HEK293 (cell line): ENCODE measurements around the gene MTA1.

Experiments
- BCL11B ChIP-seq: fragments of 450-650 bp; formaldehyde crosslinking; IDR thresholded peaks from 2 replicates; pipeline ENCODE4 v1.5.1; 2016; ENCODE audit warnings: low read depth, missing biosample characterization, missing genetic modification characterization
- CTCF ChIP-seq: fragments of 450-650 bp; formaldehyde crosslinking; IDR thresholded peaks from 2 replicates; pipeline ENCODE4 v1.5.1; 2016; ENCODE audit warnings: missing biosample characterization, missing genetic modification characterization
- ZBTB7A ChIP-seq: fragments of 450-650 bp; formaldehyde crosslinking; IDR thresholded peaks from 2 replicates; pipeline ENCODE4 v1.5.1; 2016; ENCODE audit warnings: low read depth, missing biosample characterization, missing genetic modification characterization
- ZNF416 ChIP-seq: fragments of 450-650 bp; formaldehyde crosslinking; IDR thresholded peaks from 2 replicates; pipeline ENCODE4 v1.5.1; 2016; ENCODE audit warnings: missing biosample characterization, missing genetic modification characterization
- ZNF585B ChIP-seq: fragments of 450-650 bp; formaldehyde crosslinking; IDR thresholded peaks from 2 replicates; pipeline ENCODE4 v1.5.1; 2016; ENCODE audit warnings: missing biosample characterization, missing genetic modification characterization
- ZNF660 ChIP-seq: fragments of 450-650 bp; IDR thresholded peaks from 2 replicates; pipeline ENCODE4 v1.5.1; 2018; ENCODE audit warnings: missing biosample characterization, mild to moderate bottlenecking, missing genetic modification characterization
- ZNF670 ChIP-seq: fragments of 450-650 bp; formaldehyde crosslinking; IDR thresholded peaks from 2 replicates; pipeline ENCODE4 v1.5.1; 2016; ENCODE audit warnings: missing biosample characterization, missing genetic modification characterization, low read depth
- ZNF791 ChIP-seq: fragments of 450-650 bp; formaldehyde crosslinking; IDR thresholded peaks from 2 replicates; pipeline ENCODE4 v1.5.1; 2016; ENCODE audit warnings: missing biosample characterization, missing genetic modification characterization

DNA sequence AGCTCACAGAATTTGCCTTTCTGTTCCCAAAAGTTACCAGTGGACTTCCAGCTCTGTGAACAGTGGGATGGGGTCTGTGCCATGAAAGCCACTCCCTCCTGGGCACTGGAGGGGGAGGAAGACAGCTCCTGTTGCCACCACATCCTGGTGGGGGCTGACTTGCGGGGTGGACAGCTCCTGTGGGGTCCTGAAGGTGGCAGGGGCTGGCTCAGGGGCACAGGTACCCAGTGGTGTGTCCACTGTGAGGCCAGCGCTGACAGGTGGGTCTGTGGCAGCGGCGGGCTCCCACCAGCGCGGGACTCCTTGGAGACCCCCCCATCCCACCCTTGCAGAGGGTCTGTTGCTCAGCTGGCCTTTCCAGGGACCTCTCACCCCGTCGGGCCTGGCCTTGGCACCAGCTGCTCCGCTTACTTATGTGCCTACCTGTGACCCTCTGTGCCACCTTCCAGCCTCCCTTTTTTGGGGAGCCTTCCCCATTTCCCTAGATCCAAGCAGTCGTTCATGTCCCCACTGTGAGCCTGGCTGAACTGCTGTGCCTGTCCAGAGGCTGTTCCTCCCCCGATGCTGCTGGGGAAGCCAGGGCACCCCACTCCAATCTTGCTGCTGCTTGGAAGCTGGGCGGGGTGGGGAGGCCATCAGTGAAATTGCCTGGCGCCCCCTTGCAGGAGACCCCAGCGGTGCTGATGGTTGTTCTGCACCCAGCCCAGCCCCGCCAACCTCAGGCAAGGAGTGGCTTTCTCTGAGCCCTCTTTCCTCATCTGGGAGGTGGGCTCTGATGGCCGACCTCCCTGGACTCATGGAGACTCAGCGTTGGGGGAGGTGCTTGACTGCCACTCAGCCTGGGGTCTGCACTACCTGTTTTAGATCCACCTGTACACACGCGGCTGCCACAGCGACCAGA lies 73.6 kb downstream of the MTA1 start:
- TF ChIP-seq ZNF670 = no peak
- no peak for TF ChIP-seq ZBTB7A (tag by site-specific recombination)
- TF ChIP-seq CTCF (tag by site-specific recombination) = no peak
- no peak for TF ChIP-seq ZNF791 (tag by site-specific recombination)
- no peak for TF ChIP-seq BCL11B (tag by site-specific recombination)
- no peak for TF ChIP-seq ZNF585B (tag by site-specific recombination)
- TF ChIP-seq ZNF416 (tag by site-specific recombination) = no peak
- no peak for TF ChIP-seq ZNF660
